ENCODE measurements around the gene PHKG2.
A peak's percentile ranks its signal among the peaks of the same experiment; 100 is the strongest.

PHKG2 gene

GRCh38 chr16:30773826-30774225 is 25.6 kb downstream of the PHKG2 start:
- no peak for DNase-seq (ENCODE audit: extremely low read depth in 1 of 2, low read depth in 1 of 2)

- DNase-seq (ENCODE audit: extremely low read depth in 1 of 2, low read depth in 1 of 2): no peak
Measured at GRCh38 chr16:30774367-30775130, 26.3 kb downstream of the PHKG2 start.

- no peak for DNase-seq (ENCODE audit: extremely low read depth in 1 of 2, low read depth in 1 of 2)
Measured at GRCh38 chr16:30775131-30775391, 26.8 kb downstream of the PHKG2 start.

GRCh38 chr16:30775392-30776188 is 27.4 kb downstream of the PHKG2 start:
- DNase-seq (ENCODE audit: extremely low read depth in 1 of 2, low read depth in 1 of 2): peak; percentile 41 to 50

- DNase-seq (ENCODE audit: extremely low read depth in 1 of 2, low read depth in 1 of 2): no peak
Measured at GRCh38 chr16:30777591-30778297, 29.5 kb downstream of the PHKG2 start.

- no peak for DNase-seq (ENCODE audit: extremely low read depth in 1 of 2, low read depth in 1 of 2)
Measured at GRCh38 chr16:30778549-30779244, 30.5 kb downstream of the PHKG2 start.

GRCh38 chr16:30779596-30779995 is 31.4 kb downstream of the PHKG2 start:
- no peak for DNase-seq (ENCODE audit: extremely low read depth in 1 of 2, low read depth in 1 of 2)

GRCh38 chr16:30780021-30780420 is 31.8 kb downstream of the PHKG2 start:
- no peak for DNase-seq (ENCODE audit: extremely low read depth in 1 of 2, low read depth in 1 of 2)

GRCh38 chr16:30780549-30780948 is 32.3 kb downstream of the PHKG2 start:
- no peak for DNase-seq (ENCODE audit: extremely low read depth in 1 of 2, low read depth in 1 of 2)

GRCh38 chr16:30782486-30783279 is 34.5 kb downstream of the PHKG2 start:
- DNase-seq (ENCODE audit: extremely low read depth in 1 of 2, low read depth in 1 of 2): no peak

GRCh38 chr16:30783280-30784109 is 35.3 kb downstream of the PHKG2 start:
- DNase-seq (ENCODE audit: extremely low read depth in 1 of 2, low read depth in 1 of 2): no peak

GRCh38 chr16:30784215-30784614 is 36.0 kb downstream of the PHKG2 start:
- no peak for DNase-seq (ENCODE audit: extremely low read depth in 1 of 2, low read depth in 1 of 2)

- DNase-seq (ENCODE audit: extremely low read depth in 1 of 2, low read depth in 1 of 2): no peak
Measured at GRCh38 chr16:30785126-30786106, 37.2 kb downstream of the PHKG2 start.

GRCh38 chr16:30786115-30786935 is 38.1 kb downstream of the PHKG2 start:
- DNase-seq (ENCODE audit: extremely low read depth in 1 of 2, low read depth in 1 of 2): no peak

GRCh38 chr16:30786936-30787612 is 38.8 kb downstream of the PHKG2 start, which contains the start of gene ZNF629:
ZNF629 (minus strand) TSS chr16:30787205; CDS start chr16:30784482, 2,723 bp downstream.
- DNase-seq (ENCODE audit: extremely low read depth in 1 of 2, low read depth in 1 of 2): no peak

- no peak for DNase-seq (ENCODE audit: extremely low read depth in 1 of 2, low read depth in 1 of 2)
Measured at GRCh38 chr16:30787613-30788378, 39.6 kb downstream of the PHKG2 start.
